ENCODE results near the gene TPRN. TPM values are rescaled to one million over a fixed set of nuclear protein-coding genes. Genes with fewer than 3 reads are reported as not detected.

Gene TPRN
- total RNA-seq, 5 donors from 2014 or later (not counting 1 experiment from before 2014, with no cell fraction given): 5.8 to 12.8 (median 12.1) TPM

GRCh38 chr9:137163805-137164204 is 36.7 kb downstream of the TPRN start:
- no peaks in the 10 kb centered on the region for H3K36me3 Mint-ChIP-seq
- 93% methylated on average over 22 of the region's 22 CpGs for WGBS (ENCODE audit: insufficient coverage)
- no peak overlapping the region for H3K4me3 Mint-ChIP-seq
- CTCF ChIA-PET: no interaction called here
- Histone ChIP-seq H3K9me3 (no peaks in the 10 kb centered on the region), H3K27me3 (replicated peaks in 1 of 2; ENCODE audit: control insufficient read depth in 2 of 2, extremely low read depth in 1 of 2, insufficient read depth in 2 of 2, low read length in 1 of 2) (peaks cover 8 to 92% of the 10 kb centered on the region in 2 experiments), H3K4me1 (ENCODE audit: control insufficient read depth in 1 of 2, extremely low read depth in 1 of 2, insufficient read depth in 2 of 2, low read length in 2 of 2) (peaks cover 3 to 24% of the 10 kb centered on the region in 2 experiments), H3K27ac (ENCODE audit: low read length) (no peak overlapping the region), H3K4me3 (ENCODE audit: control insufficient read depth in 1 of 2, extremely low read depth in 1 of 2, low read length in 1 of 2) (no peak overlapping the region), H3K36me3 (ENCODE audit: control insufficient read depth in 2 of 2, extremely low read depth in 1 of 2, insufficient read depth in 1 of 2, low read length in 1 of 2) (no peaks in the 10 kb centered on the region)
- POLR2A ChIA-PET: no interaction called here
- no peak overlapping the region for H3K27ac Mint-ChIP-seq
- H3K4me1 Mint-ChIP-seq: peaks cover 8 to 13% (median 9%) of the 10 kb centered on the region in 3 donors
- no peaks in the 10 kb centered on the region for H3K9me3 Mint-ChIP-seq
- no peak for ATAC-seq (replicated peaks in 1 of 4)
- DNase-seq: no peak
- peaks cover 22 to 56% of the 10 kb centered on the region in 2 donors for H3K27me3 Mint-ChIP-seq

- Histone ChIP-seq H3K27me3 (replicated peaks in 1 of 2; ENCODE audit: control insufficient read depth in 2 of 2, extremely low read depth in 1 of 2, insufficient read depth in 2 of 2, low read length in 1 of 2) (peaks cover 8 to 94% of the 10 kb centered on the region in 2 experiments), H3K4me1 (ENCODE audit: control insufficient read depth in 1 of 2, extremely low read depth in 1 of 2, insufficient read depth in 2 of 2, low read length in 2 of 2) (peaks cover 3 to 26% of the 10 kb centered on the region in 2 experiments), H3K4me3 (ENCODE audit: control insufficient read depth in 1 of 2, extremely low read depth in 1 of 2, low read length in 1 of 2) (peak overlapping the region in 1 of 2 donors; percentile 51), H3K36me3 (ENCODE audit: control insufficient read depth in 2 of 2, extremely low read depth in 1 of 2, insufficient read depth in 1 of 2, low read length in 1 of 2) (no peaks in the 10 kb centered on the region), H3K9me3 (no peaks in the 10 kb centered on the region), H3K27ac (ENCODE audit: low read length) (no peak overlapping the region)
- ChIA-PET CTCF (interaction anchor here in 1 of 2 donors (0.6 kb wide), 1 partner anchor 47 kb away, joined by 4 read pairs; no protein-coding TSS in a partner anchor), POLR2A (no interaction called here)
- WGBS (ENCODE audit: insufficient coverage): 68% methylated on average over 24 of the region's 26 CpGs
- H3K36me3 Mint-ChIP-seq: no peaks in the 10 kb centered on the region
- no peaks in the 10 kb centered on the region for H3K9me3 Mint-ChIP-seq
- no peak overlapping the region for H3K27ac Mint-ChIP-seq
- ATAC-seq (replicated peaks in 1 of 4) (no peak), DNase-seq (no peak)
- no peak overlapping the region for H3K4me3 Mint-ChIP-seq
- peaks cover 22 to 58% of the 10 kb centered on the region in 2 donors for H3K27me3 Mint-ChIP-seq
- peaks cover 9 to 15% (median 11%) of the 10 kb centered on the region in 3 donors for H3K4me1 Mint-ChIP-seq
Observed at GRCh38 chr9:137163365-137163715, 37.2 kb downstream of the TPRN start.

- WGBS (ENCODE audit: insufficient coverage): 52% methylated on average over 72 of the region's 74 CpGs
- Histone ChIP-seq H3K27ac (ENCODE audit: low read length) (no peak overlapping the region), H3K9me3 (no peaks in the 10 kb centered on the region), H3K4me1 (ENCODE audit: control insufficient read depth in 1 of 2, extremely low read depth in 1 of 2, insufficient read depth in 2 of 2, low read length in 2 of 2) (peaks cover 3 to 25% of the 10 kb centered on the region in 2 experiments), H3K4me3 (ENCODE audit: control insufficient read depth in 1 of 2, extremely low read depth in 1 of 2, low read length in 1 of 2) (peak overlapping the region in 1 of 2 donors; percentile 51), H3K36me3 (ENCODE audit: control insufficient read depth in 2 of 2, extremely low read depth in 1 of 2, insufficient read depth in 1 of 2, low read length in 1 of 2) (no peaks in the 10 kb centered on the region), H3K27me3 (replicated peaks in 1 of 2; ENCODE audit: control insufficient read depth in 2 of 2, extremely low read depth in 1 of 2, insufficient read depth in 2 of 2, low read length in 1 of 2) (peaks cover 12 to 94% of the 10 kb centered on the region in 2 experiments)
- Mint-ChIP-seq H3K27me3 (peaks cover 27 to 64% of the 10 kb centered on the region in 2 donors), H3K4me1 (peaks cover 14 to 21% (median 15%) of the 10 kb centered on the region in 3 donors), H3K4me3 (peak overlapping the region in 1 of 3 donors; percentile 27), H3K36me3 (no peaks in the 10 kb centered on the region), H3K27ac (no peak overlapping the region), H3K9me3 (no peaks in the 10 kb centered on the region)
- ATAC-seq (replicated peaks in 1 of 4): peak in 1 of 4 experiments; percentile 59
- peak in 6 of 35 experiments; percentile 15 to 42 (median 28) for DNase-seq
- POLR2A ChIA-PET: interaction anchor here in 1 of 2 donors (0.6 kb wide), 1 partner anchor 101 kb away, joined by 3 read pairs; no protein-coding TSS in a partner anchor
- CTCF ChIA-PET: interaction anchor here in 1 of 2 donors (0.6 kb wide), 1 partner anchor 48 kb away, joined by 4 read pairs; no protein-coding TSS in a partner anchor
Observed at GRCh38 chr9:137162505-137163364, 37.8 kb downstream of the TPRN start.

- H3K36me3 ChIP-seq (ENCODE audit: control insufficient read depth in 2 of 2, extremely low read depth in 1 of 2, insufficient read depth in 1 of 2, low read length in 1 of 2): no peaks in the 10 kb centered on the region
- H3K4me3 Mint-ChIP-seq: no peak overlapping the region
- ChIA-PET POLR2A (no interaction called here), CTCF (no interaction called here)
- 41% methylated on average over 64 of the region's 71 CpGs for WGBS (ENCODE audit: insufficient coverage)
- peaks cover 29 to 65% of the 10 kb centered on the region in 2 donors for H3K27me3 Mint-ChIP-seq
- H3K4me1 Mint-ChIP-seq: peaks cover 14 to 27% (median 17%) of the 10 kb centered on the region in 3 donors
- H3K9me3 ChIP-seq: no peaks in the 10 kb centered on the region
- peaks cover 3 to 32% of the 10 kb centered on the region in 2 experiments for H3K4me1 ChIP-seq (ENCODE audit: control insufficient read depth in 1 of 2, extremely low read depth in 1 of 2, insufficient read depth in 2 of 2, low read length in 2 of 2)
- DNase-seq (no peak), ATAC-seq (replicated peaks in 1 of 4) (no peak)
- no peaks in the 10 kb centered on the region for H3K36me3 Mint-ChIP-seq
- no peak overlapping the region for H3K4me3 ChIP-seq (ENCODE audit: control insufficient read depth in 1 of 2, extremely low read depth in 1 of 2, low read length in 1 of 2)
- no peak overlapping the region for H3K27ac Mint-ChIP-seq
- no peaks in the 10 kb centered on the region for H3K9me3 Mint-ChIP-seq
- peaks cover 14 to 95% of the 10 kb centered on the region in 2 experiments for H3K27me3 ChIP-seq (replicated peaks in 1 of 2; ENCODE audit: control insufficient read depth in 2 of 2, extremely low read depth in 1 of 2, insufficient read depth in 2 of 2, low read length in 1 of 2)
- no peak overlapping the region for H3K27ac ChIP-seq (ENCODE audit: low read length)
Observed at GRCh38 chr9:137161558-137162486, 38.7 kb downstream of the TPRN start.

- Mint-ChIP-seq H3K4me1 (peaks cover 14 to 29% (median 20%) of the 10 kb centered on the region in 3 donors), H3K36me3 (no peaks in the 10 kb centered on the region), H3K27me3 (peaks cover 28 to 61% of the 10 kb centered on the region in 2 donors), H3K9me3 (no peaks in the 10 kb centered on the region), H3K4me3 (no peak overlapping the region), H3K27ac (no peak overlapping the region)
- H3K4me1 ChIP-seq (ENCODE audit: control insufficient read depth in 1 of 2, extremely low read depth in 1 of 2, insufficient read depth in 2 of 2, low read length in 2 of 2): peaks cover 3 to 40% of the 10 kb centered on the region in 2 experiments
- H3K27me3 ChIP-seq (replicated peaks in 1 of 2; ENCODE audit: control insufficient read depth in 2 of 2, extremely low read depth in 1 of 2, insufficient read depth in 2 of 2, low read length in 1 of 2): peaks cover 10 to 95% of the 10 kb centered on the region in 2 experiments
- ATAC-seq (replicated peaks in 1 of 4): no peak
- ChIA-PET CTCF (no interaction called here), POLR2A (no interaction called here)
- no peak for DNase-seq
- WGBS (ENCODE audit: insufficient coverage): 59% methylated on average over 47 of the region's 56 CpGs
- no peaks in the 10 kb centered on the region for H3K36me3 ChIP-seq (ENCODE audit: control insufficient read depth in 2 of 2, extremely low read depth in 1 of 2, insufficient read depth in 1 of 2, low read length in 1 of 2)
- no peak overlapping the region for H3K27ac ChIP-seq (ENCODE audit: low read length)
- H3K9me3 ChIP-seq: no peaks in the 10 kb centered on the region
- H3K4me3 ChIP-seq (ENCODE audit: control insufficient read depth in 1 of 2, extremely low read depth in 1 of 2, low read length in 1 of 2): no peak overlapping the region
Observed at GRCh38 chr9:137160716-137161557, 39.6 kb downstream of the TPRN start.

Measured in T-cell (primary cell).